ENCODE data around the gene CENPU. TPM values are rescaled to one million over a fixed set of nuclear protein-coding genes. Genes with fewer than 3 reads are reported as not detected.

The CENPU gene
- total and polyA plus RNA-seq, 9 donors = 19.0 to 32.3 (median 21.7) TPM

GRCh38 chr4:184755278-184755677, 21.4 kb upstream of the CENPU start:
- 20% methylated on average over 1 of the region's 6 CpGs for WGBS (ENCODE audit: insufficient coverage)

DNA sequence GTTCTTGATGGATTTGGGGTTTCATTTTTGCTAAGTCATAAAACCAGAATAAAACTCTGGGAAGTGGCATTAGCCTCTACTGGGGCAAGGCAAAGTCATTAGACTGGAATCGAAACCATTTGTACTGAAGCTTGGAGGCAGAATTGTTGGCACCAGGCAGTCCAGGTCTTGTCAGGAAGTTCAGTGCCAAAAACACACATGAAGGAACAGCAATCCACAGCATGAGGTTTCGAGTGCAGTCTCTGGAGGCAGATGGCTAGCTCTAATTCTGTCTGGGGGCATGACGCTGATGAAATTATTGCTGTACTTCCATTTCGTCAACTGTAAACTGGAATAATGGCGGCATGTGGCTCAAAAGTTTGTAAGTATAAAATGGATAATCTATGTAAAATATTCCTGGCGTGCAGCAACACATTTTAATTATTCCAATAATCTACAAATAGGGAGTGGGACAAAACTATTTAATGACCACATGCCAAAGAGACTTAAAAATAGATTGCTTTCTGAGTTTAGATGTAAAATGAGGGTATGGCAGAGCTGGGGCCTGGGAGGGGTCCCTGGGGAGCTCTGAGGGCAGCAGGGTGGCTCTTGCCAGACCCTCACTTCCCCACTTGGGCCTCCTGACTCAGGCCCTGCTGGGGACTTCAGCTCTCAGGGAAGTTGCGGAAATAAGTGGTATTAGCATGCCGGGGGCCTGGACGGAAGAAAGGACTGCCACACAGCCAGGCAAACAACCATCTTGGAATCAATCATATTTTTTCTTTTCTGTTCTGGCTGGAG, 18.8 kb upstream of the CENPU start:
- 67% methylated on average over 3 of the region's 9 CpGs for WGBS (ENCODE audit: insufficient coverage)
- H3K27ac ChIP-seq (ENCODE audit: low read length) = peak overlapping the region; percentile 79
- peaks cover 55% of the 10 kb centered on the region for H3K4me1 ChIP-seq (ENCODE audit: control insufficient read depth, insufficient read depth, low read length)
- H3K4me3 ChIP-seq (ENCODE audit: low read length) = no peak overlapping the region
- peaks cover 2% of the 10 kb centered on the region for H3K36me3 ChIP-seq (ENCODE audit: control insufficient read depth, insufficient read depth, low read length)
- no peaks in the 10 kb centered on the region for H3K27me3 ChIP-seq (ENCODE audit: control insufficient read depth, insufficient read depth, low read length)
- DNase-seq = peak; percentile 34
- H3K9me3 ChIP-seq (replicated peaks; ENCODE audit: control insufficient read depth, low read depth, low read length) = no peaks in the 10 kb centered on the region

More at GRCh38 chr4:184755278-184755677, 21.4 kb upstream of the CENPU start:
- H3K27me3 ChIP-seq (ENCODE audit: control insufficient read depth, insufficient read depth, low read length) = no peaks in the 10 kb centered on the region
- no peak overlapping the region for H3K4me3 ChIP-seq (ENCODE audit: low read length)
- H3K27ac ChIP-seq (ENCODE audit: low read length) = peak overlapping the region; percentile 9
- peaks cover 5% of the 10 kb centered on the region for H3K36me3 ChIP-seq (ENCODE audit: control insufficient read depth, insufficient read depth, low read length)
- H3K4me1 ChIP-seq (ENCODE audit: control insufficient read depth, insufficient read depth, low read length) = peaks cover 33% of the 10 kb centered on the region
- no peaks in the 10 kb centered on the region for H3K9me3 ChIP-seq (replicated peaks; ENCODE audit: control insufficient read depth, low read depth, low read length)
- peak; percentile 48 for DNase-seq

- no peak for DNase-seq
- Histone ChIP-seq H3K4me1 (ENCODE audit: control insufficient read depth, insufficient read depth, low read length) (peaks cover 60% of the 10 kb centered on the region), H3K27ac (ENCODE audit: low read length) (peak overlapping the region; percentile 1), H3K9me3 (replicated peaks; ENCODE audit: control insufficient read depth, low read depth, low read length) (no peaks in the 10 kb centered on the region), H3K4me3 (ENCODE audit: low read length) (no peak overlapping the region), H3K36me3 (ENCODE audit: control insufficient read depth, insufficient read depth, low read length) (no peaks in the 10 kb centered on the region), H3K27me3 (ENCODE audit: control insufficient read depth, insufficient read depth, low read length) (no peaks in the 10 kb centered on the region)
- WGBS (ENCODE audit: insufficient coverage) = 64% methylated on average over 5 of the region's 6 CpGs
These were observed 17.7 kb upstream of the CENPU start for GRCh38 chr4:184751585-184751956.

- DNase-seq = peak; percentile 40
- 67% methylated on average over 7 of the region's 8 CpGs for WGBS (ENCODE audit: insufficient coverage)
- Histone ChIP-seq H3K4me3 (ENCODE audit: low read length) (peak overlapping the region; percentile 8), H3K36me3 (ENCODE audit: control insufficient read depth, insufficient read depth, low read length) (no peaks in the 10 kb centered on the region), H3K4me1 (ENCODE audit: control insufficient read depth, insufficient read depth, low read length) (peaks cover 61% of the 10 kb centered on the region), H3K27me3 (ENCODE audit: control insufficient read depth, insufficient read depth, low read length) (no peaks in the 10 kb centered on the region), H3K9me3 (replicated peaks; ENCODE audit: control insufficient read depth, low read depth, low read length) (no peaks in the 10 kb centered on the region), H3K27ac (ENCODE audit: low read length) (peak overlapping the region; percentile 63)
These were observed 17.2 kb upstream of the CENPU start for GRCh38 chr4:184750926-184751584.

DNA sequence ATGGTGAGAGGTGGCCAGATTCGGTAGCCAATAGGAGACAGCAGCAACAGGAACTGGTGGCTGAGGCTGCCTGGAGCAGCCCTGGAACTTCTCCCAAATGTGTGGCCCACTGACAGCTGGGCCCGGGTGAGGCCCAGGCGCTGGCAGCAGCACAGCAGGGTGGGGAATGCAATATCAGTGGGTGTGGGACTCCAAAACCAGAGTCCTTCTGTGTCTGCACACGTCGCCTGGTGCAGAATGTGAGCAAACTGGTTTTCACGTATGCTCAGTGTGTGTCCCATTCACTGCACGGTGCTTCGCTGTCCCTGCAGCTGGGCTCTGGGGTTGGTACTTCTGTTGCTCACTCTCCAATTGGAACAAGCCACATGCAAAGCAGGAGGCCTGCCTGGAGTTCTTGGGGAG, 14.4 kb upstream of the CENPU start:
- H3K36me3 ChIP-seq (ENCODE audit: control insufficient read depth, insufficient read depth, low read length) = no peaks in the 10 kb centered on the region
- no peaks in the 10 kb centered on the region for H3K27me3 ChIP-seq (ENCODE audit: control insufficient read depth, insufficient read depth, low read length)
- peaks cover 57% of the 10 kb centered on the region for H3K4me1 ChIP-seq (ENCODE audit: control insufficient read depth, insufficient read depth, low read length)
- peak overlapping the region; percentile 50 for H3K27ac ChIP-seq (ENCODE audit: low read length)
- H3K4me3 ChIP-seq (ENCODE audit: low read length) = no peak overlapping the region
- 56% methylated on average over 8 of the region's 8 CpGs for WGBS (ENCODE audit: insufficient coverage)
- peak; percentile 79 for DNase-seq
- no peaks in the 10 kb centered on the region for H3K9me3 ChIP-seq (replicated peaks; ENCODE audit: control insufficient read depth, low read depth, low read length)

DNA sequence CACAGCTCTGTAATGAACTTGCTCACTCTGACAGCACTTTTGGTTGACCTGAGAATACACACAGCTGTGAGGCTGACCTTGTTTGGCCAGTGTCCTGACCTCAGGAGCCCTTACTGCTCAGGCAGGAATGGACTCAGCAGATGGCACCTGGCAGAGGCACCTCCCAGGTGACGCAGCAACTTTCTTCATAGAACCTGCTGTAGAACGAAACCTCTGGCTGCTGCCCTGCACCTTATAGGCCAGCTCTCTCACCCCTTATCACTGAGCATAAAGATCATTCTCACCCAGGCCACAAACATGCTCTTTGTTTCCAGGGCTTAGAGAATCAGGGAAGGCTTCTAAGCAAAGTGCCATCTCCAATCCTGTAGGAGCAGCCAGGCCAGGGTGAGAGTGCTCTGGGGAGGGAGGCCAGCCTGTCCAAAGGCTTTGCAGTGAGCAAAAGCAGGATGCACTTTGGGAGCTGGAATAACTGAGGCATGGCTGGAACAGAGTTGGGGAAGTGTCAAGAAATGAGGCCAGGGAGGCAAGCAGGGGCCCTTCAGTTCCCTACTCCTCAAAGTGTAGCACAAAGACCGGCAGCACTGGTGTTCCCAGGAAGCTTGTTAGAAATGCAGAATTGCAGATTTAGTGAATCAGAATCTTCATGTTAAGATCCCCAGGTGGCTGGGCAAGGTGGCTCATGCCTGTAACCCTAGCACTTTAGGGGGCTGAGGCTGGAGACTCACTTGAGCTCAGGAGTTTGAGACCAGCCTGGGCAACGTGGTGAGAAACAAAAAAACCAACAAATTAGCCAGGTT, 13.3 kb upstream of the CENPU start:
- no peaks in the 10 kb centered on the region for H3K9me3 ChIP-seq (replicated peaks; ENCODE audit: control insufficient read depth, low read depth, low read length)
- WGBS (ENCODE audit: insufficient coverage) = 40% methylated on average over 3 of the region's 4 CpGs
- no peaks in the 10 kb centered on the region for H3K36me3 ChIP-seq (ENCODE audit: control insufficient read depth, insufficient read depth, low read length)
- peaks cover 51% of the 10 kb centered on the region for H3K4me1 ChIP-seq (ENCODE audit: control insufficient read depth, insufficient read depth, low read length)
- H3K4me3 ChIP-seq (ENCODE audit: low read length) = no peak overlapping the region
- H3K27me3 ChIP-seq (ENCODE audit: control insufficient read depth, insufficient read depth, low read length) = no peaks in the 10 kb centered on the region
- peak; percentile 46 for DNase-seq
- H3K27ac ChIP-seq (ENCODE audit: low read length) = peak overlapping the region; percentile 50

DNA sequence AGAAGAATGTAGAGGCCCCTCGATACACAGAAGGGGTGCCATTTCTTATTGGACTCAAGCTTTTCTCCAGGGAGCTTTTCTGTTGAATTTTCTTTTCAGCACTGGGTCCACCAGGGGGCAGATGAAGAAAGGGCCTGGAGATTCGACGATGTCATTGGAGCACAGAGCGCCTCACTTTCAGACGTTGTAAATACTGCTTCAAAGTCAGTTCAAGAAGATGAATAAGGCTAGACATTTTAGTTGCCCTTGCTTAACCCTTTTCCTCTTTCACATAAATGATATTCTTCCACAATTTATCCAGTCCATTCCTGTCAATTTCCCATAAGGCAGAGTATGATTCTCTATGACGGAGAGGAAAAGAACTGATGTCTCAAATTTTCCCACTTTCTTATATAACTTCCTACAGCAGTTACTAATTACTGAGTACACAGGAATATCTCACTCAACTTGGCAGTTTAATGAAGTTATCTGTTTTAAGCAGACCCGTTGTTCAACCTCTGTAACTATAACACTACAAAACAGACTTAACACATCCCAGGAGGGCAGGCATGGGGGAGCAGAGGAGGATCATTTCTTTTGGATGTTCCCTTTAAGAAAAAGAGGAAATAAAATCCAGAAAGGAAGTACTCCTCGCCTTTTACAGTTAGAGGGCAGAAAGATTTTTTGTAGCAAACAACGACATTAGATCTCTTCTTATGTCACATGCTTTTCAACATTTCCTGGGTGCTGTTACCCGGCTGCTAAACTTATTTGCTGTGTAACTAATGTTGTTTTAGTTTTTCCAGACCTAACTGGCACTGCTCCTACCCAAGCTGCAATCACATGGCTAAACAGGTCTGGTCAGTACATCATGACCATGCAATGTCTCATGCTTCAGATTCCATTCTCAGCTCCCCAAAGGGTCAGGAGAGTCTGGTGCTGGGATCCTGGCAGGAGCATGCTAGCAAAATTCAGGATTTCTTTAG, 12.2 kb upstream of the CENPU start:
- H3K4me3 ChIP-seq (ENCODE audit: low read length) = no peak overlapping the region

DNA sequence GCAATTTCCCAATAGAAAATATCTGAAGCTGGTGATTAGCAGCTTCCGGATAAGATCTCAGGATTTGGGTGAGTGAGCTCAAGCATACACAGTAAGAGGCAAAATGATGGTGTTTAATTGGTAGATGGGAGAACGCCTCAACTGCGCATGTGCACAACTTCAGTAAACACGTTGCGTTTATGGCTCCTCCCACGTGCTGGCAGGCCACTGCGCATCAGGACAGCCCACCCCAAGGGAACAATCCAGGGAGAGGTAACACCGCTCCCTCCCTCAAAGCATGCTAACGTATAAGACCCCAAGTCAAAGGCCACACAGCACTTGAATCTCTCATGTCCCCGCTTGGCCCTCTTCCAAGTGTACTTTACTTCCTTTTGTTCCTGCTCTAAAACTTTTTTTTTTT, 10.3 kb upstream of the CENPU start:
- no peak overlapping the region for H3K27ac ChIP-seq (ENCODE audit: low read length)
- no peaks in the 10 kb centered on the region for H3K27me3 ChIP-seq (ENCODE audit: control insufficient read depth, insufficient read depth, low read length)
- H3K4me3 ChIP-seq (ENCODE audit: low read length) = no peak overlapping the region
- H3K9me3 ChIP-seq (replicated peaks; ENCODE audit: control insufficient read depth, low read depth, low read length) = no peaks in the 10 kb centered on the region
- no peak for DNase-seq
- H3K36me3 ChIP-seq (ENCODE audit: control insufficient read depth, insufficient read depth, low read length) = no peaks in the 10 kb centered on the region
- peaks cover 31% of the 10 kb centered on the region for H3K4me1 ChIP-seq (ENCODE audit: control insufficient read depth, insufficient read depth, low read length)
- 90% methylated on average over 8 of the region's 10 CpGs for WGBS (ENCODE audit: insufficient coverage)

More for the DNA sequence above, 12.2 kb upstream of the CENPU start:
- Histone ChIP-seq H3K36me3 (ENCODE audit: control insufficient read depth, insufficient read depth, low read length) (no peaks in the 10 kb centered on the region), H3K4me1 (ENCODE audit: control insufficient read depth, insufficient read depth, low read length) (peaks cover 45% of the 10 kb centered on the region), H3K27ac (ENCODE audit: low read length) (peak overlapping the region; percentile 50), H3K27me3 (ENCODE audit: control insufficient read depth, insufficient read depth, low read length) (no peaks in the 10 kb centered on the region), H3K9me3 (replicated peaks; ENCODE audit: control insufficient read depth, low read depth, low read length) (no peaks in the 10 kb centered on the region)
- DNase-seq = peak; percentile 95
- WGBS (ENCODE audit: insufficient coverage) = 11% methylated on average over 4 of the region's 10 CpGs

DNA sequence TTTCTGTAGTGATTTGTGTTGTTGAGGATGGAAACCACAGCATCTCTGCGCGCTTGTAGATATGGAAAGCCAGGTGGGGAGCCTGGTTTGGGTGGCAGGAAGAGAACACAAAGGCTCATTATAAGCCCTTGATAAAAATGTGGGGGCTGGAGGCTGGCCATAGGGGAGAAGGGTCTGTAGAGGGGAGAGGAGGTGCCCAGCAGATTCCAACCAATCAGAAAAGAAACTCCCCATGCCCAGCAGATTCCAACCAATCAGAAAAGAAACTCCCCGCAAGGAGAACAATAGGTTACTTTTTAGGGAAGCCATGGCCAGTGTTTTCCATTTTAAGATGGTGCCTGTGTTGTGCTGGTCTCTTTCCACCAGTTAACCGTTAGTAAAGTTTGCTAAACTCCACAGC, 9.8 kb upstream of the CENPU start:
- Histone ChIP-seq H3K27ac (ENCODE audit: low read length) (no peak overlapping the region), H3K36me3 (ENCODE audit: control insufficient read depth, insufficient read depth, low read length) (no peaks in the 10 kb centered on the region), H3K9me3 (replicated peaks; ENCODE audit: control insufficient read depth, low read depth, low read length) (no peaks in the 10 kb centered on the region), H3K27me3 (ENCODE audit: control insufficient read depth, insufficient read depth, low read length) (no peaks in the 10 kb centered on the region), H3K4me3 (ENCODE audit: low read length) (no peak overlapping the region), H3K4me1 (ENCODE audit: control insufficient read depth, insufficient read depth, low read length) (peaks cover 25% of the 10 kb centered on the region)
- no peak for DNase-seq
- 89% methylated on average over 3 of the region's 4 CpGs for WGBS (ENCODE audit: insufficient coverage)
